ENCODE data around the gene CGB5.
"Not testable (repeated sequence)": the region's sequence is repeated elsewhere in the genome, so short reads cannot be mapped to it uniquely, and the experiment has no call there.

Gene CGB5

GRCh38 chr19:49056902-49057596 lies 13.4 kb downstream of the CGB5 start:
- DNase-seq (ENCODE audit: low read depth in 3 of 3): not testable (repeated sequence)

- DNase-seq (ENCODE audit: low read depth in 3 of 3): peak in 1 of 3 experiments; percentile 22
These were observed 14.1 kb downstream of the CGB5 start, which contains the start of gene CGB7 for GRCh38 chr19:49057636-49058234. Gene CGB7 (minus strand): TSS chr19:49057749. CDS start chr19:49055375, 2,374 bp downstream.

- no peak for DNase-seq (ENCODE audit: low read depth in 3 of 3)
These were observed 14.9 kb downstream of the CGB5 start for GRCh38 chr19:49058562-49058961.

GRCh38 chr19:49059053-49059452 lies 15.4 kb downstream of the CGB5 start:
- no peak for DNase-seq (ENCODE audit: low read depth in 3 of 3)

GRCh38 chr19:49061000-49061399 lies 17.4 kb downstream of the CGB5 start:
- DNase-seq (ENCODE audit: low read depth in 3 of 3): no peak

- DNase-seq (ENCODE audit: low read depth in 3 of 3): no peak
These were observed 17.8 kb downstream of the CGB5 start for GRCh38 chr19:49061445-49061844.

- no peak for DNase-seq (ENCODE audit: low read depth in 3 of 3)
These were observed 20.5 kb downstream of the CGB5 start for GRCh38 chr19:49064029-49064629.

GRCh38 chr19:49064768-49065611 lies 21.3 kb downstream of the CGB5 start, which contains the start of gene NTF4:
Gene NTF4 (minus strand): TSS chr19:49064818. CDS start chr19:49061997, 2,821 bp downstream.
- no peak for DNase-seq (ENCODE audit: low read depth in 3 of 3)

GRCh38 chr19:49065905-49066512 lies 22.4 kb downstream of the CGB5 start:
- no peak for DNase-seq (ENCODE audit: low read depth in 3 of 3)

- no peak for DNase-seq (ENCODE audit: low read depth in 3 of 3)
These were observed 23.9 kb downstream of the CGB5 start for GRCh38 chr19:49067554-49067953.

- no peak for DNase-seq (ENCODE audit: low read depth in 3 of 3)
These were observed 25.4 kb downstream of the CGB5 start for GRCh38 chr19:49069026-49069425.

- DNase-seq (ENCODE audit: low read depth in 3 of 3): no peak
These were observed 26.8 kb downstream of the CGB5 start for GRCh38 chr19:49070416-49070815.

GRCh38 chr19:49071860-49072547 lies 28.4 kb downstream of the CGB5 start:
- peak in 2 of 3 experiments; percentile 15 to 27 for DNase-seq (ENCODE audit: low read depth in 3 of 3)

- DNase-seq (ENCODE audit: low read depth in 3 of 3): no peak
These were observed 30.1 kb downstream of the CGB5 start for GRCh38 chr19:49073514-49074378.

- DNase-seq (ENCODE audit: low read depth in 3 of 3): not testable (repeated sequence)
These were observed 31.2 kb downstream of the CGB5 start for GRCh38 chr19:49074869-49075268.

- DNase-seq (ENCODE audit: low read depth in 3 of 3): no peak
These were observed 36.7 kb downstream of the CGB5 start for GRCh38 chr19:49080392-49080791.

- DNase-seq (ENCODE audit: low read depth in 3 of 3): no peak
These were observed 37.6 kb downstream of the CGB5 start for GRCh38 chr19:49081273-49081672.

- no peak for DNase-seq (ENCODE audit: low read depth in 3 of 3)
These were observed 40.8 kb downstream of the CGB5 start for GRCh38 chr19:49084206-49085019.
